Esophagus squamous epithelium (tissue), 5 donors: Measurements from ENCODE around the gene LOX. TPM values are rescaled to one million over a fixed set of nuclear protein-coding genes. Genes with fewer than 3 reads are reported as not detected.
"Not testable (repeated sequence)": the region's sequence is repeated elsewhere in the genome, so short reads cannot be mapped to it uniquely, and the experiment has no call there.

Experiments used
- DNase-seq: peaks from one replicate; lab custom pipeline; 2025; lab: John Stamatoyannopoulos, UW
- H3K27ac ChIP-seq, 4 donors: fragments of 200-600 bp; sonication (generic); one replicate each; pipeline ENCODE4 v1.5.1; 2016 to 2019; ENCODE audit warnings: mild to moderate bottlenecking in 1 of 4
- H3K27me3 ChIP-seq, 4 donors: fragments of 200-600 bp; sonication (generic); 1 replicate in 3 of 4; 2 replicates in 1 of 4; pipeline versions ENCODE4 v1.5.1 to v1.6.0; 2017 to 2021; ENCODE audit warnings: antibody characterized with exemption in 1 of 4
- H3K36me3 ChIP-seq, 3 donors: fragments of 200-600 bp; sonication (generic); one replicate each; pipeline ENCODE4 v1.5.1; 2016 to 2019
- H3K4me1 ChIP-seq, 3 donors: fragments of 200-600 bp; sonication (generic); one replicate each; pipeline ENCODE4 v1.5.1; 2017 to 2019
- H3K4me3 ChIP-seq, 4 donors: fragments of 200-600 bp; sonication (generic); 1 replicate in 3 of 4; 2 replicates in 1 of 4; pipeline ENCODE4 v1.5.1; 2016 to 2019; ENCODE audit warnings: mild to moderate bottlenecking in 2 of 4, moderate library complexity in 1 of 4
- H3K9me3 ChIP-seq, 3 donors: fragments of 200-600 bp; sonication (generic); one replicate each; pipeline ENCODE4 v1.5.1; 2016 to 2019
- POLR2A ChIP-seq, 4 donors: fragments of 450-650 bp; IDR thresholded peaks; one replicate each; pipeline ENCODE4 v1.6.1; 2017; ENCODE audit warnings: antibody characterized with exemption in 4 of 4, mild to moderate bottlenecking in 4 of 4, moderate library complexity in 3 of 4
- WGBS, 2 donors: methylation state at CpG; one replicate each; pipeline ENCODE4 v1.1.5; 2018; 5-methylcytosine and 5-hydroxymethylcytosine counted together
- intact Hi-C: fragments of 100-400 bp; cut with DNase I; formaldehyde crosslinking; loops from one replicate; pipeline ENCODE4 v1.15.0; 2022
- total RNA-seq, 4 donors: library from RNA; depleted of rRNA; stranded (reverse); fragments of >200 nt; gene quantifications; one replicate each; pipeline ENCODE4 v1.1.0, GENCODE V29; 2016
- TF ChIP-seq, protein P1 (sequence below), 6 experiments: fragments of 450-650 bp in 4 of 6; fragments of 200-600 bp in 2 of 6; sonication (generic) in 2 of 6; IDR thresholded peaks; one replicate each; pipeline ENCODE4 v1.5.1; 2016 to 2019; ENCODE audit warnings: antibody characterized with exemption in 6 of 6, mild to moderate bottlenecking in 4 of 6, moderate library complexity in 4 of 6
- donor health status: DM: yes; HTN: yes; CAD: no.

LOX gene
- total RNA-seq, 4 donors from 2014 or later, result 1.4 to 9.9 (median 6.6) TPM

GRCh38 chr5:122095158-122095557, 17.1 kb upstream of the LOX start:
- 48 to 54% methylated on average over 3 of the region's 3 CpGs for WGBS, 2 donors
- H3K4me3 ChIP-seq, result no peak overlapping the region
- H3K9me3 ChIP-seq, result no peaks in the 10 kb centered on the region
- TF ChIP-seq, protein P1, sequence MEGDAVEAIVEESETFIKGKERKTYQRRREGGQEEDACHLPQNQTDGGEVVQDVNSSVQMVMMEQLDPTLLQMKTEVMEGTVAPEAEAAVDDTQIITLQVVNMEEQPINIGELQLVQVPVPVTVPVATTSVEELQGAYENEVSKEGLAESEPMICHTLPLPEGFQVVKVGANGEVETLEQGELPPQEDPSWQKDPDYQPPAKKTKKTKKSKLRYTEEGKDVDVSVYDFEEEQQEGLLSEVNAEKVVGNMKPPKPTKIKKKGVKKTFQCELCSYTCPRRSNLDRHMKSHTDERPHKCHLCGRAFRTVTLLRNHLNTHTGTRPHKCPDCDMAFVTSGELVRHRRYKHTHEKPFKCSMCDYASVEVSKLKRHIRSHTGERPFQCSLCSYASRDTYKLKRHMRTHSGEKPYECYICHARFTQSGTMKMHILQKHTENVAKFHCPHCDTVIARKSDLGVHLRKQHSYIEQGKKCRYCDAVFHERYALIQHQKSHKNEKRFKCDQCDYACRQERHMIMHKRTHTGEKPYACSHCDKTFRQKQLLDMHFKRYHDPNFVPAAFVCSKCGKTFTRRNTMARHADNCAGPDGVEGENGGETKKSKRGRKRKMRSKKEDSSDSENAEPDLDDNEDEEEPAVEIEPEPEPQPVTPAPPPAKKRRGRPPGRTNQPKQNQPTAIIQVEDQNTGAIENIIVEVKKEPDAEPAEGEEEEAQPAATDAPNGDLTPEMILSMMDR (IDR thresholded peaks at IDR 0.05), result no peak
- TF ChIP-seq POLR2A (IDR thresholded peaks at IDR 0.05), result no peak
- H3K27ac ChIP-seq, result no peak overlapping the region
- no peak for DNase-seq
- no peaks in the 10 kb centered on the region for H3K27me3 ChIP-seq
- no peaks in the 10 kb centered on the region for H3K36me3 ChIP-seq
- no peaks in the 10 kb centered on the region for H3K4me1 ChIP-seq
- intact Hi-C loops, result loop anchor here (10.0 kb wide), 2 partner anchors 130 to 320 kb away; partner anchors contain the start of gene SRFBP1

DNA sequence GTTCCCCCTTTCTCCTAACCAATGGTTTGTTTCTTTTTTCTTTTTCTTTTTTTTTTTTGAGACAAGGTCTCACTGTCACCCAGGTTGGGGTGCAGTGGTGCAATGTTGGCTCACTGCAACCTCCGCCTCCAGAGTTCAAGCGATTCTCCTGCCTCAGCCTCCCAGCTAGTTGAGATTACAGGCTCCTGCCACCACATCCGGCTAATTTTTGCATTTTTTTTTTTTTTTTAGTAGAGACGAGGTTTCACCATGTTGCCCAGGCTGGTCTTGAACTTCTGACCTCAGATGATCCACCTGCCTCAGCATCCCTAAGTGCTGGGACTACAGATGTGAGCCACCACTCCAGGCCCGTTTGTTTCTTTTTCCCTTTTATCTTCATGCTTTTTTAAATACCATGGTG, 16.2 kb upstream of the LOX start:
- not testable (repeated sequence) for H3K36me3 ChIP-seq, H3K9me3 ChIP-seq, H3K27ac ChIP-seq, H3K4me3 ChIP-seq, H3K27me3 ChIP-seq, DNase-seq, H3K4me1 ChIP-seq
- intact Hi-C loops, result loop anchor here (10.0 kb wide), 2 partner anchors 129 to 321 kb away; partner anchors contain the start of gene SRFBP1
- 83% methylated on average over 5 of the region's 5 CpGs for WGBS, 2 donors

DNA sequence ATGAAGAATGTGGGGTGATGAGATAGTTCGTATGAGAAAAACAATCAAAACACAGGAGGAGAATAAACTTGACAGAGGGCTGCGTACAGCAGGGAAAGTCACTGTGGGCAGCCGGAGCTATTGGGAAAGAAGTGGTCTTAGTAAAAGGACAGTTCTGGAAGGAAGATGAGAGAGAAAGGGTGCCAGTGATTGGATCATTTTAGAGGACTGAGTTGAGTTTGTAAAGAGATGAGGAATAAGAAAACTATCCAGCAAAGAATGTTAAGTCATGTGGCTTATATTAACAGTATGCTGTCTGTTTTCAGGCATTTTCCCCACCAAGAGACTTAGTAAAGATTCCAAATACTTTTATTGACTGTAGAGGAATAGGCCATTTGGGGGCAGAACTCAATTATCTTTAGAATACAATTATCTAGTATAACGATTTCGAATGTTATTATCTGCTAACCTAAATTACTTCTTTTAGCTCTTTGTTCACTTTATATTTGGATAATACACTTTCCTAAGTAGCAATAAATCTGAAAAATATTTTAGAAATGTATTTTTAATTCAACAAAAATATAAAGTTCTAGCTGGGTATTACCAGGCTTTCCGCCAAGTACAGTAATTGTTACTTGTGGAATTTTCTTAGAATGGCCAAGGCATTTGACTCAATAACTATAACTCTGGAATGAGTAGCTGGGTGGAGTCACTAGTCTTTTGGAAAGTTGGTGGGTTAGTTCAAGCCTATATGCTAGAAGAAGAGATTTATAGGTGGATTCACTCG, 15.5 kb upstream of the LOX start:
- Histone ChIP-seq H3K9me3 (no peaks in the 10 kb centered on the region), H3K4me3 (no peak overlapping the region), H3K27ac (no peak overlapping the region), H3K27me3 (no peaks in the 10 kb centered on the region), H3K4me1 (no peaks in the 10 kb centered on the region), H3K36me3 (no peaks in the 10 kb centered on the region)
- no peak for TF ChIP-seq POLR2A (IDR thresholded peaks at IDR 0.05)
- TF ChIP-seq, protein P1 (IDR thresholded peaks at IDR 0.05), result no peak
- intact Hi-C loops, result loop anchor here (10.0 kb wide), 2 partner anchors 129 to 321 kb away; partner anchors contain the start of gene SRFBP1
- 71% methylated on average over 7 of the region's 7 CpGs for WGBS, 2 donors
- no peak for DNase-seq

- H3K36me3 ChIP-seq, result no peaks in the 10 kb centered on the region
- no peaks in the 10 kb centered on the region for H3K27me3 ChIP-seq
- 52 to 53% methylated on average over 9 of the region's 9 CpGs for WGBS, 2 donors
- H3K4me3 ChIP-seq, result no peak overlapping the region
- no peak overlapping the region for H3K27ac ChIP-seq
- H3K4me1 ChIP-seq, result no peaks in the 10 kb centered on the region
- H3K9me3 ChIP-seq, result no peaks in the 10 kb centered on the region
- TF ChIP-seq POLR2A (IDR thresholded peaks at IDR 0.05), result no peak
- TF ChIP-seq, protein P1 (IDR thresholded peaks at IDR 0.05), result peak in 4 of 6 experiments; percentile 35 to 66 (median 48)
- intact Hi-C loops, result loop anchor here (10.0 kb wide), 2 partner anchors 127 to 323 kb away; partner anchors contain the start of gene SRFBP1
- no peak for DNase-seq
Measured at GRCh38 chr5:122091936-122092600, 14.0 kb upstream of the LOX start.

GRCh38 chr5:122089096-122090013, 11.3 kb upstream of the LOX start:
- no peak for TF ChIP-seq POLR2A (IDR thresholded peaks at IDR 0.05)
- TF ChIP-seq, protein P1 (IDR thresholded peaks at IDR 0.05), result no peak
- intact Hi-C loops, result loop anchor here (10.0 kb wide), 2 partner anchors 125 to 325 kb away; partner anchors contain the start of gene SRFBP1

More at GRCh38 chr5:122089096-122090013, 11.3 kb upstream of the LOX start:
- Histone ChIP-seq H3K36me3 (no peaks in the 10 kb centered on the region), H3K9me3 (no peaks in the 10 kb centered on the region), H3K4me3 (no peak overlapping the region), H3K27ac (no peak overlapping the region), H3K27me3 (no peaks in the 10 kb centered on the region), H3K4me1 (no peaks in the 10 kb centered on the region)
- DNase-seq, result no peak
- WGBS, 2 donors, result 39 to 68% methylated on average over 2 of the region's 2 CpGs
